Right lobe of liver (tissue), 6 donors: ENCODE measurements around the gene ADCY3. TPM values are rescaled to one million over a fixed set of nuclear protein-coding genes. Genes with fewer than 3 reads are reported as not detected.

Experiments used
- ATAC-seq, 4 donors: fragments of 200-7000 bp; cut with Tn5 transposase; one replicate each; pipeline ENCODE4 v1.9.1; 2020; ENCODE audit warnings: mild to moderate bottlenecking in 4 of 4, moderate library complexity in 4 of 4
- DNase-seq, 3 donors: peaks; one replicate each; pipeline ENCODE4 v3.0.0-alpha.2; 2020
- H3K27ac ChIP-seq, 3 donors: fragments of 200-600 bp; one replicate each; pipeline ENCODE4 v1.8.0; 2022
- H3K27me3 ChIP-seq, 2 donors: fragments of 200-600 bp; one replicate each; pipeline ENCODE4 v1.8.0; 2022
- H3K36me3 ChIP-seq, 4 donors: fragments of 200-600 bp; sonication (generic) in 1 of 4; one replicate each; pipeline versions ENCODE4 v1.5.1 to v1.8.0; 2017 to 2022; ENCODE audit warnings: control low read depth in 1 of 4
- H3K4me1 ChIP-seq, 4 donors: fragments of 200-600 bp; sonication (generic) in 1 of 4; one replicate each; pipeline versions ENCODE4 v1.5.1 to v1.8.0; 2017 to 2022; ENCODE audit warnings: control low read depth in 1 of 4
- H3K4me3 ChIP-seq, 3 donors: fragments of 200-600 bp; one replicate each; pipeline ENCODE4 v1.8.0; 2022
- H3K9me3 ChIP-seq, 4 donors: fragments of 200-600 bp; sonication (generic) in 1 of 4; one replicate each; pipeline versions ENCODE4 v1.5.1 to v1.8.0; 2017 to 2022; ENCODE audit warnings: control low read depth in 1 of 4
- CTCF ChIP-seq, 4 donors: fragments of 200-600 bp in 3 of 4; fragments of 450-650 bp in 1 of 4; IDR thresholded peaks; one replicate each; pipeline versions ENCODE4 v1.5.1 to v1.8.0; 2016 to 2022; ENCODE audit warnings: antibody characterized with exemption in 4 of 4, mild to moderate bottlenecking in 2 of 4
- POLR2A ChIP-seq: fragments of 450-650 bp; IDR thresholded peaks from one replicate; pipeline ENCODE4 v1.6.1; 2017; ENCODE audit warnings: antibody characterized with exemption, mild to moderate bottlenecking
- WGBS: methylation state at CpG from one replicate; pipeline ENCODE4 v1.1.6; 2018; ENCODE audit warnings: low coverage, low lambda C conversion rate; ENCODE audit not compliant: insufficient coverage; ENCODE audit errors: missing lambda C conversion rate; 5-methylcytosine and 5-hydroxymethylcytosine counted together
- intact Hi-C, 2 donors: fragments of 100-400 bp; cut with DNase I; formaldehyde crosslinking; loops; one replicate each; pipeline versions ENCODE4 v1.11.2 to v1.14.1; 2022
- long read RNA-seq: library from polyadenylated mRNA; unstranded; transcript quantifications from one replicate; pipeline ENCODE4 v2.0.0, GENCODE V29; 2019
- total RNA-seq, 6 experiments: library from RNA; depleted of rRNA in 2 of 6; stranded (reverse); fragments of >200 nt in 2 of 6; fragmentation: NEBNext Ultra II Directional in 3 of 6; extraction: Animal tissue kit (Norgen Biotek cat#: 25700) in 3 of 6; gene quantifications; one replicate each; pipeline versions ENCODE4 v1.1.0 to v1.2.4, GENCODE V29; 2016 to 2023
- donor health status: DM: no; HTN: yes; CAD: no.
- donor health status: DM: no; HTN: no; CAD: no.
- donor health status: DM: no; HTN: no; CAD: no.
- donor health status: DM: no; HTN: yes; CAD: no.
- donor health status: DM: no; HTN: yes; CAD: no.

ADCY3 gene
- total RNA-seq: 1 to 10 TPM; 2.2 to 7.0 (median 5.6) TPM
- long read RNA-seq, partial matches to known transcripts: 0 of 1 reads
- long read RNA-seq, other reads (novel, unspliced or antisense): 1 of 1 reads

- Histone ChIP-seq H3K27ac (no peak within 1 kb of the TSS), H3K27me3 (no peaks in the 10 kb centered on the region), H3K9me3 (no peaks in the 10 kb centered on the region), H3K4me1 (no peaks in the 10 kb centered on the region), H3K4me3 (peak within 1 kb of the TSS; percentile 40 to 53 (median 48)), H3K36me3 (no peaks in the 10 kb centered on the region)
- 0% methylated on average over 1 of the region's 103 CpGs for WGBS
- DNase-seq (peak in 1 of 3 donors; percentile 48), ATAC-seq (peak; percentile 68 to 75 (median 71))
- intact Hi-C loops: no loop called here
- no peak for TF ChIP-seq CTCF (IDR thresholded peaks at IDR 0.05)
- no peak for TF ChIP-seq POLR2A
These were observed at the start of gene ADCY3 for GRCh38 chr2:24920098-24920808. Gene ADCY3 (minus strand): TSS chr2:24920237. CDS start chr2:24918987, 1,250 bp downstream.

- WGBS: 48% methylated on average over 1 of the region's 1 CpG
- Histone ChIP-seq H3K27ac (no peak overlapping the region), H3K36me3 (peaks cover 0 to 6% (median 0%) of the 10 kb centered on the region in 4 donors), H3K4me1 (no peaks in the 10 kb centered on the region), H3K27me3 (no peaks in the 10 kb centered on the region), H3K9me3 (no peaks in the 10 kb centered on the region), H3K4me3 (no peak overlapping the region)
- intact Hi-C loops: no loop called here
- DNase-seq (no peak), ATAC-seq (no peak)
- no peak for TF ChIP-seq CTCF (IDR thresholded peaks at IDR 0.05)
- no peak for TF ChIP-seq POLR2A
These were observed 49.7 kb upstream of the ADCY3 start for GRCh38 chr2:24969784-24970183.

- ATAC-seq (no peak), DNase-seq (no peak)
- H3K4me1 ChIP-seq: no peaks in the 10 kb centered on the region
- H3K27me3 ChIP-seq: no peaks in the 10 kb centered on the region
- H3K36me3 ChIP-seq: peaks cover 0 to 34% (median 0%) of the 10 kb centered on the region in 4 donors
- H3K4me3 ChIP-seq: no peak overlapping the region
- intact Hi-C loops: no loop called here
- H3K27ac ChIP-seq: no peak overlapping the region
- WGBS: 100% methylated on average over 1 of the region's 1 CpG
- TF ChIP-seq POLR2A: no peak
- TF ChIP-seq CTCF (IDR thresholded peaks at IDR 0.05): no peak
- H3K9me3 ChIP-seq: no peaks in the 10 kb centered on the region
These were observed 41.9 kb upstream of the ADCY3 start for GRCh38 chr2:24961903-24962302.

DNA sequence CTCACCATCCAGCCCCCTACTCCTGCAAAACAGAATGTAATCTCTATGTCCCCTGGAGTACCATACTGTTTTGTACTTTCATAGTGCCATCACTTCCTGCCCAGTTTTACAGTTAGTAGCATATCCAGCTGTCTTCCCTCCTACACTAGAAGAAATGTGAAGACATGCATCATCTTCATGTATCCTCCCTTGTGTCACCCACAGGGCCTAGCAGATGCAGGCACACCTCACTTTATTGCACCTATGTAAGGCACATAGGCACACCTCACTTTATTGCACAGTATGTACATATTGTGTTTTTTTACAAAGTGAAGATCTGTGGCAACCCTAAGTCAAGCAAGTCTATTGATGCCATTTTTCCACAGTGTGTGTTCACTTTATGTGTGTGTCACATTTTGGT lies 39.7 kb upstream of the ADCY3 start:
- no peak overlapping the region for H3K27ac ChIP-seq
- H3K4me3 ChIP-seq: no peak overlapping the region
- DNase-seq (no peak), ATAC-seq (no peak)
- H3K36me3 ChIP-seq: peaks cover 0 to 46% (median 6%) of the 10 kb centered on the region in 4 donors
- no peaks in the 10 kb centered on the region for H3K27me3 ChIP-seq
- no peak for TF ChIP-seq POLR2A
- no peaks in the 10 kb centered on the region for H3K4me1 ChIP-seq
- intact Hi-C loops: no loop called here
- no peaks in the 10 kb centered on the region for H3K9me3 ChIP-seq

DNA sequence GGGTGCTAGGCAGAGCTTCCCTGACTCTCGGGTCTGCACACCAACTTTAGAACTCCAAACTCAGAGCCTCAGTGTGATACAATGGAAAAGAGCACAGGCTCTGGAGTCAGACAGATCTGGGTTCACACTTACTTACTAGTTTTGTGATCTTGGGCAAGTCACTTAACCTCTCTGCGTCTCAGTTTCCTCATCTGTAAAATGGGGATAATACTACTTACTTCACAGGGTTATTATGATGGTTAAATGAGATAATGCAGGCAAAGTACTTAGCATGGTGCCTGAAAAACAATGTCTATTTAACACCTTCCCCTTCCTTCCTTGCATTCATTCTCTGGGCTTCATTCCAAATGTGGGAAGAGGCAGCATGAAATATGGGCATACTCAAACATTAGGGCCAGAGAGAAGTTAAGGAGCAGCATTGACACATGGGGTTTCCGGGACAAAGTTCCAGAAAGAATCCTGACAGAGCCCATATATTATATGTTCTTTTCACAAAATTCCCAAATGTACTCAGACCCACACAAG lies 38.4 kb upstream of the ADCY3 start:
- H3K27me3 ChIP-seq: no peaks in the 10 kb centered on the region
- 80% methylated on average over 2 of the region's 3 CpGs for WGBS
- no peak overlapping the region for H3K4me3 ChIP-seq
- H3K9me3 ChIP-seq: no peaks in the 10 kb centered on the region
- H3K27ac ChIP-seq: no peak overlapping the region
- DNase-seq (no peak), ATAC-seq (no peak)
- no peaks in the 10 kb centered on the region for H3K4me1 ChIP-seq
- no peak for TF ChIP-seq POLR2A
- no peak for TF ChIP-seq CTCF (IDR thresholded peaks at IDR 0.05)
- peaks cover 0 to 51% (median 6%) of the 10 kb centered on the region in 4 donors for H3K36me3 ChIP-seq
- intact Hi-C loops: no loop called here
